Mesendoderm (in vitro differentiated cells): ENCODE measurements around the gene BPIFB2.
A peak's percentile ranks its signal among the peaks of the same experiment; 100 is the strongest.

Experiments
- DNase-seq: peaks from one replicate; pipeline ENCODE4 v3.0.0; 2013
- H2AK5ac ChIP-seq: 2 replicates; pipeline ENCODE4 v1.6.1; 2013; ENCODE audit warnings: low read length, inconsistent platforms
- H2BK120ac ChIP-seq: 2 replicates; pipeline ENCODE4 v1.6.1; 2013; ENCODE audit warnings: low read depth, mild to moderate bottlenecking, low read length, moderate library complexity, mixed read lengths
- H2BK15ac ChIP-seq: replicated peaks from 2 replicates; pipeline ENCODE4 v1.6.1; 2013; ENCODE audit warnings: low read depth, mild to moderate bottlenecking, moderate library complexity
- H2BK5ac ChIP-seq: 2 replicates; pipeline ENCODE4 v1.6.1; 2013; ENCODE audit warnings: low read length, inconsistent platforms
- H3K18ac ChIP-seq: 2 replicates; pipeline ENCODE4 v1.6.1; 2013; ENCODE audit warnings: mild to moderate bottlenecking, low read length, mixed read lengths
- H3K23ac ChIP-seq: one replicate; pipeline ENCODE4 v1.6.1; 2013; ENCODE audit warnings: low read length
- H3K27ac ChIP-seq: 2 replicates; pipeline ENCODE4 v1.5.1; 2013; ENCODE audit warnings: low read depth, mild to moderate bottlenecking, inconsistent platforms, low read length, moderate library complexity
- H3K27me3 ChIP-seq: 2 replicates; pipeline ENCODE4 v1.6.1; 2013; ENCODE audit warnings: low read length, control low read depth, mild to moderate bottlenecking, inconsistent platforms; ENCODE audit not compliant: insufficient read depth, poor library complexity
- H3K36me3 ChIP-seq: 2 replicates; pipeline ENCODE4 v1.6.1; 2013; ENCODE audit warnings: low read length, inconsistent platforms; ENCODE audit not compliant: control insufficient read depth, insufficient read depth
- H3K4ac ChIP-seq: one replicate; pipeline ENCODE4 v1.6.1; 2013; ENCODE audit warnings: low read depth, mild to moderate bottlenecking, low read length, moderate library complexity
- H3K4me1 ChIP-seq: 2 replicates; pipeline ENCODE4 v1.6.1; 2013; ENCODE audit warnings: low read depth, low read length, inconsistent platforms; ENCODE audit not compliant: control insufficient read depth
- H3K4me2 ChIP-seq: 2 replicates; pipeline ENCODE4 v1.6.1; 2013; ENCODE audit warnings: low read length
- H3K4me3 ChIP-seq: 2 replicates; pipeline ENCODE4 v1.5.1; 2013; ENCODE audit warnings: mild to moderate bottlenecking, low read length
- H3K56ac ChIP-seq: one replicate; pipeline ENCODE4 v1.6.1; 2013; ENCODE audit warnings: low read length
- H3K79me1 ChIP-seq: 2 replicates; pipeline ENCODE4 v1.6.1; 2013; ENCODE audit warnings: low read length, inconsistent platforms
- H3K79me2 ChIP-seq: 2 replicates; pipeline ENCODE4 v1.6.1; 2013; ENCODE audit warnings: mild to moderate bottlenecking, low read length; ENCODE audit not compliant: control insufficient read depth, insufficient read depth
- H3K9ac ChIP-seq: 2 replicates; pipeline ENCODE4 v1.6.1; 2013; ENCODE audit warnings: low read length, inconsistent platforms
- H4K5ac ChIP-seq: one replicate; pipeline ENCODE4 v1.6.1; 2013; ENCODE audit warnings: low read length
- H4K8ac ChIP-seq: one replicate; pipeline ENCODE4 v1.6.1; 2013; ENCODE audit warnings: low read depth, mild to moderate bottlenecking, control low read depth, low read length, moderate library complexity
- WGBS: extraction: QIAGEN DNeasy Blood & Tissue Kit; methylation state at CpG from one replicate; pipeline ENCODE4 v1.1.7; 2013; ENCODE audit warnings: low lambda C conversion rate, missing lambda C conversion rate; ENCODE audit not compliant: insufficient coverage; ENCODE audit errors: extremely low coverage; 5-methylcytosine and 5-hydroxymethylcytosine counted together

Gene BPIFB2

GRCh38 chr20:32987044-32987825 is 20.3 kb upstream of the BPIFB2 start:
- Histone ChIP-seq H3K36me3 (no peaks in the 10 kb centered on the region), H3K9ac (no peak overlapping the region), H3K18ac (peak overlapping the region; percentile 5), H3K4me2 (no peak overlapping the region), H3K23ac (no peak overlapping the region), H2BK15ac (no peak overlapping the region), H3K4me1 (peaks cover 4% of the 10 kb centered on the region), H3K27ac (no peak overlapping the region), H3K27me3 (no peaks in the 10 kb centered on the region), H2AK5ac (no peak overlapping the region), H2BK5ac (no peak overlapping the region), H3K79me2 (no peaks in the 10 kb centered on the region), H3K56ac (no peak overlapping the region), H3K4me3 (no peak overlapping the region), H3K79me1 (no peaks in the 10 kb centered on the region), H3K4ac (no peak overlapping the region), H2BK120ac (peak overlapping the region; percentile 6), H4K5ac (no peak overlapping the region), H4K8ac (no peak overlapping the region)
- no CpG with 5 or more reads among the region's 11 CpGs for WGBS
- DNase-seq: no peak

- Histone ChIP-seq H3K9ac (no peak overlapping the region), H3K4me2 (no peak overlapping the region), H3K79me1 (no peaks in the 10 kb centered on the region), H3K4me1 (peaks cover 4% of the 10 kb centered on the region), H2BK120ac (no peak overlapping the region), H3K56ac (peak overlapping the region; percentile 62), H3K27ac (no peak overlapping the region), H3K4me3 (no peak overlapping the region), H4K5ac (no peak overlapping the region), H2BK5ac (peak overlapping the region; percentile 79), H3K4ac (no peak overlapping the region), H3K79me2 (no peaks in the 10 kb centered on the region), H3K23ac (no peak overlapping the region), H2AK5ac (no peak overlapping the region), H3K36me3 (no peaks in the 10 kb centered on the region), H3K27me3 (no peaks in the 10 kb centered on the region), H3K18ac (no peak overlapping the region), H2BK15ac (no peak overlapping the region), H4K8ac (no peak overlapping the region)
- no CpG with 5 or more reads among the region's 16 CpGs for WGBS
- DNase-seq: no peak
Measured at GRCh38 chr20:32988008-32988407, 19.5 kb upstream of the BPIFB2 start.

GRCh38 chr20:32989507-32990283 is 17.8 kb upstream of the BPIFB2 start:
- no CpG with 5 or more reads among the region's 14 CpGs for WGBS
- H3K27me3 ChIP-seq: no peaks in the 10 kb centered on the region
- H3K9ac ChIP-seq: no peak overlapping the region

GRCh38 chr20:32990426-32990825 is 17.1 kb upstream of the BPIFB2 start:
- no peak overlapping the region for H2AK5ac ChIP-seq
- no CpG with 5 or more reads among the region's 3 CpGs for WGBS
- H3K79me2 ChIP-seq: no peaks in the 10 kb centered on the region
- no peaks in the 10 kb centered on the region for H3K36me3 ChIP-seq
- no peak overlapping the region for H2BK5ac ChIP-seq
- no peaks in the 10 kb centered on the region for H3K27me3 ChIP-seq
- H3K18ac ChIP-seq: no peak overlapping the region
- H3K4me1 ChIP-seq: no peaks in the 10 kb centered on the region
- H3K27ac ChIP-seq: no peak overlapping the region
- no peak overlapping the region for H4K5ac ChIP-seq
- no peak overlapping the region for H2BK15ac ChIP-seq
- no peak overlapping the region for H3K4me2 ChIP-seq
- no peak overlapping the region for H2BK120ac ChIP-seq
- H3K79me1 ChIP-seq: no peaks in the 10 kb centered on the region
- H3K9ac ChIP-seq: no peak overlapping the region
- no peak overlapping the region for H3K23ac ChIP-seq
- H3K4ac ChIP-seq: peak overlapping the region; percentile 37
- H3K56ac ChIP-seq: no peak overlapping the region
- H3K4me3 ChIP-seq: no peak overlapping the region
- DNase-seq: no peak
- H4K8ac ChIP-seq: no peak overlapping the region

More at GRCh38 chr20:32989507-32990283, 17.8 kb upstream of the BPIFB2 start:
- H2BK15ac ChIP-seq: no peak overlapping the region
- H3K4me2 ChIP-seq: no peak overlapping the region
- DNase-seq: no peak
- H3K79me1 ChIP-seq: no peaks in the 10 kb centered on the region
- H4K8ac ChIP-seq: no peak overlapping the region
- peak overlapping the region; percentile 66 for H3K4ac ChIP-seq
- no peaks in the 10 kb centered on the region for H3K79me2 ChIP-seq
- H3K56ac ChIP-seq: peak overlapping the region; percentile 36
- peak overlapping the region; percentile 83 for H2AK5ac ChIP-seq
- no peaks in the 10 kb centered on the region for H3K36me3 ChIP-seq
- H3K4me1 ChIP-seq: peaks cover under 1% of the 10 kb centered on the region
- no peak overlapping the region for H3K4me3 ChIP-seq
- no peak overlapping the region for H3K27ac ChIP-seq
- no peak overlapping the region for H2BK120ac ChIP-seq
- H3K18ac ChIP-seq: no peak overlapping the region
- no peak overlapping the region for H2BK5ac ChIP-seq
- H4K5ac ChIP-seq: no peak overlapping the region
- H3K23ac ChIP-seq: no peak overlapping the region

- DNase-seq: no peak
- H2BK15ac ChIP-seq: no peak overlapping the region
- no peak overlapping the region for H2AK5ac ChIP-seq
- H4K8ac ChIP-seq: no peak overlapping the region
- no CpG with 5 or more reads among the region's 3 CpGs for WGBS
- no peak overlapping the region for H2BK120ac ChIP-seq
- no peak overlapping the region for H2BK5ac ChIP-seq
- H3K79me2 ChIP-seq: no peaks in the 10 kb centered on the region
- H3K4ac ChIP-seq: no peak overlapping the region
- H3K27ac ChIP-seq: no peak overlapping the region
- no peaks in the 10 kb centered on the region for H3K27me3 ChIP-seq
- H3K4me2 ChIP-seq: no peak overlapping the region
- no peak overlapping the region for H3K9ac ChIP-seq
- H3K56ac ChIP-seq: no peak overlapping the region
- no peak overlapping the region for H3K18ac ChIP-seq
- H4K5ac ChIP-seq: no peak overlapping the region
- H3K36me3 ChIP-seq: no peaks in the 10 kb centered on the region
- no peaks in the 10 kb centered on the region for H3K79me1 ChIP-seq
- H3K23ac ChIP-seq: no peak overlapping the region
- no peaks in the 10 kb centered on the region for H3K4me1 ChIP-seq
- no peak overlapping the region for H3K4me3 ChIP-seq
Measured at GRCh38 chr20:32991383-32991782, 16.1 kb upstream of the BPIFB2 start.
